Stimulated activated CD8-positive, alpha-beta memory T cell treated with anti-CD3 and anti-CD28 coated beads, Interleukin-7, amount 100 ng/mL, for 48 hours (primary cell): ENCODE results near the gene SREBF2.

Source experiments
- DNase-seq, 2 donors: peaks; one replicate each; pipeline ENCODE4 v3.0.0-alpha.2; 2020; ENCODE audit warnings: low read depth in 1 of 2; ENCODE audit errors: extremely low read depth in 1 of 2

Gene SREBF2

GRCh38 chr22:41875531-41876270 lies 42.8 kb downstream of the SREBF2 start:
- DNase-seq: no peak

- no peak for DNase-seq
Observed at GRCh38 chr22:41876275-41876674, 43.4 kb downstream of the SREBF2 start.

GRCh38 chr22:41876675-41877074 lies 43.8 kb downstream of the SREBF2 start:
- no peak for DNase-seq

GRCh38 chr22:41880653-41881052 lies 47.7 kb downstream of the SREBF2 start:
- no peak for DNase-seq

GRCh38 chr22:41883400-41883799 lies 50.5 kb downstream of the SREBF2 start:
- DNase-seq: no peak

- DNase-seq: no peak
Observed at GRCh38 chr22:41885116-41885515, 52.2 kb downstream of the SREBF2 start.

GRCh38 chr22:41885516-41885915 lies 52.6 kb downstream of the SREBF2 start:
- no peak for DNase-seq

GRCh38 chr22:41888627-41889200 lies 55.8 kb downstream of the SREBF2 start:
- no peak for DNase-seq

- no peak for DNase-seq
Observed at GRCh38 chr22:41891407-41891806, 58.5 kb downstream of the SREBF2 start.

GRCh38 chr22:41892721-41893120 lies 59.8 kb downstream of the SREBF2 start:
- no peak for DNase-seq

GRCh38 chr22:41893591-41894375 lies 60.9 kb downstream of the SREBF2 start:
- no peak for DNase-seq

GRCh38 chr22:41898645-41899044 lies 65.7 kb downstream of the SREBF2 start:
- no peak for DNase-seq

- DNase-seq: no peak
Observed at GRCh38 chr22:41899110-41899509, 66.2 kb downstream of the SREBF2 start.

GRCh38 chr22:41899992-41900651 lies 67.2 kb downstream of the SREBF2 start:
- DNase-seq: no peak

GRCh38 chr22:41900652-41901312 lies 67.9 kb downstream of the SREBF2 start:
- DNase-seq: no peak

GRCh38 chr22:41902016-41902415 lies 69.1 kb downstream of the SREBF2 start:
- no peak for DNase-seq

GRCh38 chr22:41902932-41903421 lies 70.1 kb downstream of the SREBF2 start:
- DNase-seq: no peak

GRCh38 chr22:41904450-41905410 lies 71.8 kb downstream of the SREBF2 start:
- no peak for DNase-seq

- DNase-seq: no peak
Observed at GRCh38 chr22:41905411-41906202, 72.7 kb downstream of the SREBF2 start.
